GM19023 (cell line): ENCODE results near the gene HS6ST2.
A peak's percentile ranks its signal among the peaks of the same experiment; 100 is the strongest.

ENCODE experiments used
- ATAC-seq: cut with Tn5 transposase; IDR thresholded peaks from one replicate; pipeline ENCODE4 v1.9.1; 2021; ENCODE audit warnings: mild to moderate bottlenecking, moderate library complexity; ENCODE audit not compliant: unreplicated experiment

Gene HS6ST2

GRCh38 chrX:132689612-132690563, 268.5 kb downstream of the HS6ST2 start:
- no peak for ATAC-seq

- no peak for ATAC-seq
Observed at GRCh38 chrX:132685276-132685675, 273.2 kb downstream of the HS6ST2 start.

GRCh38 chrX:132677233-132677716, 281.2 kb downstream of the HS6ST2 start:
- no peak for ATAC-seq

- no peak for ATAC-seq
Observed at GRCh38 chrX:132676561-132677186, 281.8 kb downstream of the HS6ST2 start.

GRCh38 chrX:132676102-132676501, 282.3 kb downstream of the HS6ST2 start:
- ATAC-seq = no peak

GRCh38 chrX:132673331-132673730, 285.1 kb downstream of the HS6ST2 start:
- no peak for ATAC-seq

GRCh38 chrX:132671229-132671641, 287.2 kb downstream of the HS6ST2 start:
- no peak for ATAC-seq

GRCh38 chrX:132669142-132669541, 289.3 kb downstream of the HS6ST2 start:
- ATAC-seq = no peak

GRCh38 chrX:132668178-132668577, 290.3 kb downstream of the HS6ST2 start:
- ATAC-seq = no peak

- ATAC-seq = no peak
Observed at GRCh38 chrX:132665676-132666075, 292.8 kb downstream of the HS6ST2 start.

- no peak for ATAC-seq
Observed at GRCh38 chrX:132664273-132664672, 294.2 kb downstream of the HS6ST2 start.

GRCh38 chrX:132662844-132663243, 295.6 kb downstream of the HS6ST2 start:
- no peak for ATAC-seq

GRCh38 chrX:132657876-132658275, 300.6 kb downstream of the HS6ST2 start:
- no peak for ATAC-seq

- ATAC-seq = no peak
Observed at GRCh38 chrX:132652871-132653270, 305.6 kb downstream of the HS6ST2 start.

GRCh38 chrX:132651421-132652086, 306.9 kb downstream of the HS6ST2 start:
- ATAC-seq = no peak

- ATAC-seq = no peak
Observed at GRCh38 chrX:132648895-132649294, 309.5 kb downstream of the HS6ST2 start.

GRCh38 chrX:132639446-132639845, 319.0 kb downstream of the HS6ST2 start:
- ATAC-seq = no peak

GRCh38 chrX:132638313-132638712, 320.1 kb downstream of the HS6ST2 start:
- no peak for ATAC-seq

- no peak for ATAC-seq
Observed at GRCh38 chrX:132636080-132636479, 322.3 kb downstream of the HS6ST2 start.

GRCh38 chrX:132634521-132634920, 323.9 kb downstream of the HS6ST2 start:
- no peak for ATAC-seq

- ATAC-seq = peak; percentile 57
Observed at GRCh38 chrX:132631579-132632232, 326.7 kb downstream of the HS6ST2 start.
